HepG2 (cell line): ENCODE results near the gene PDGFRA. TPM values are rescaled to one million over a fixed set of nuclear protein-coding genes. Genes with fewer than 3 reads are reported as not detected.

Experiments
- ERF ChIP-seq: IDR thresholded peaks from 2 replicates; pipeline ENCODE4 v1.6.1; 2018; ENCODE audit warnings: missing biosample characterization, missing genetic modification reagents
- GTF3A ChIP-seq: sonication (generic); formaldehyde crosslinking; conservative IDR thresholded peaks from 2 replicates; pipeline ENCODE4 v1.4.0; 2020; ENCODE audit warnings: mild to moderate bottlenecking, missing genetic modification reagents
- IKZF1 ChIP-seq: fragments of 450-650 bp; IDR thresholded peaks from 2 replicates; pipeline ENCODE4 v1.7.1; 2016
- JUN ChIP-seq: sonication (generic); formaldehyde crosslinking; IDR thresholded peaks from 2 replicates; pipeline ENCODE4 v1.4.0; 2020; ENCODE audit warnings: mild to moderate bottlenecking, missing genetic modification reagents
- ZFX ChIP-seq: sonication (generic); formaldehyde crosslinking; IDR thresholded peaks from 2 replicates; pipeline ENCODE4 v1.4.0; 2020; ENCODE audit warnings: mild to moderate bottlenecking, low read depth, missing genetic modification reagents, moderate library complexity
- ZMYM3 ChIP-seq: sonication (generic); formaldehyde crosslinking; IDR thresholded peaks from 2 replicates; pipeline ENCODE4 v1.5.1; 2020; ENCODE audit warnings: mild to moderate bottlenecking, missing genetic modification reagents
- ZNF44 ChIP-seq: sonication (generic); formaldehyde crosslinking; IDR thresholded peaks from 2 replicates; pipeline ENCODE4 v1.5.1; 2020; ENCODE audit warnings: mild to moderate bottlenecking, missing genetic modification reagents
- polyA plus RNA-seq, 8 experiments: library from polyadenylated mRNA; depleted of rRNA in 3 of 8; stranded (reverse) in 7 of 8; unstranded in 1 of 8; fragments of >200 nt; fragmentation: Illumina TruSeq in 4 of 8; extraction: Trizol in 4 of 8; gene quantifications; 2 replicates each; pipeline versions ENCODE4 v1.2.1 to v1.2.3, GENCODE V29; 2011 to 2016; ENCODE audit warnings: low read depth in 4 of 8, missing spikeins in 1 of 8, mixed read lengths in 1 of 8; ENCODE audit not compliant: insufficient read depth in 1 of 8
- total RNA-seq, 5 experiments: library from RNA; depleted of rRNA; stranded (reverse); fragments of >200 nt; fragmentation: Illumina TruSeq; extraction: Trizol; gene quantifications; 2 replicates each; pipeline ENCODE4 v1.2.3, GENCODE V29; 2016; ENCODE audit warnings: low read depth in 1 of 5
- TF ChIP-seq, protein P1 (sequence below): sonication (generic); formaldehyde crosslinking; IDR thresholded peaks from 2 replicates; pipeline ENCODE4 v1.5.0; 2020; ENCODE audit warnings: mild to moderate bottlenecking, missing genetic modification reagents
- TF ChIP-seq, protein P2 (sequence below): sonication (generic); formaldehyde crosslinking; IDR thresholded peaks from 2 replicates; pipeline ENCODE4 v1.5.1; 2020; ENCODE audit warnings: missing genetic modification reagents, mild to moderate bottlenecking, borderline replicate concordance
- TF ChIP-seq, protein P3 (sequence below): sonication (generic); formaldehyde crosslinking; conservative IDR thresholded peaks from 2 replicates; pipeline ENCODE4 v1.8.0; 2022; ENCODE audit warnings: missing genetic modification reagents
- TF ChIP-seq, protein P4 (sequence below): sonication (generic); formaldehyde crosslinking; IDR thresholded peaks from 2 replicates; pipeline ENCODE4 v1.5.0; 2020; ENCODE audit warnings: mild to moderate bottlenecking, missing genetic modification reagents

PDGFRA gene
- total and polyA plus RNA-seq, 2 of the 13 experiments (the other 11 are each of a cell fraction or from before 2014, with no cell fraction given), result 0.04 TPM; not detected in 1

DNA sequence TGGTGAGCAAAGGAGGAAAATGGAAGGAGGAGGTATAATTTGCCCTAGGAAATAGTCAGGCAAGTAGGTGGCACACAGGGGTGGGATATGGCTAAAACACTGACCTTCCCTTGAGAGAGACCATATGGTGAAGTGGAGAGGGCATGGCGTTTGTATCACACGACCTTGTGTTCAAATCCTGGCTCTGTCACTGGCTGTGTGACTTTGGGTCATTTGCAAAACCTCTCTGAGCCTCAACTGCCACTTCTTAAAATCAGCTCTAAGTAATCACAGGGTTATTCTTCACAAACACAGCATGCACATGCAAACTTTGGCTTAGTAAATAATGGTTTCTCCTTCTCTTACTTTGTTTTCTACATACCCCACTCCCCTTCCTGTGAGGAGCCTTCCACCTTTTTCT, 8.7 kb downstream of the PDGFRA start (continued):
- no peak for TF ChIP-seq JUN
- TF ChIP-seq IKZF1, result no peak
- no peak for TF ChIP-seq ZFX (CRISPR knock-in tag)
- no peak for TF ChIP-seq ZMYM3 (CRISPR knock-in tag)
- TF ChIP-seq, protein P1, sequence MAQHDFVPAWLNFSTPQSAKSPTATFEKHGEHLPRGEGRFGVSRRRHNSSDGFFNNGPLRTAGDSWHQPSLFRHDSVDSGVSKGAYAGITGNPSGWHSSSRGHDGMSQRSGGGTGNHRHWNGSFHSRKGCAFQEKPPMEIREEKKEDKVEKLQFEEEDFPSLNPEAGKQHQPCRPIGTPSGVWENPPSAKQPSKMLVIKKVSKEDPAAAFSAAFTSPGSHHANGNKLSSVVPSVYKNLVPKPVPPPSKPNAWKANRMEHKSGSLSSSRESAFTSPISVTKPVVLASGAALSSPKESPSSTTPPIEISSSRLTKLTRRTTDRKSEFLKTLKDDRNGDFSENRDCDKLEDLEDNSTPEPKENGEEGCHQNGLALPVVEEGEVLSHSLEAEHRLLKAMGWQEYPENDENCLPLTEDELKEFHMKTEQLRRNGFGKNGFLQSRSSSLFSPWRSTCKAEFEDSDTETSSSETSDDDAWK (CRISPR knock-in tag), result no peak
- TF ChIP-seq ZNF44 (CRISPR knock-in tag), result no peak
- TF ChIP-seq, protein P2, sequence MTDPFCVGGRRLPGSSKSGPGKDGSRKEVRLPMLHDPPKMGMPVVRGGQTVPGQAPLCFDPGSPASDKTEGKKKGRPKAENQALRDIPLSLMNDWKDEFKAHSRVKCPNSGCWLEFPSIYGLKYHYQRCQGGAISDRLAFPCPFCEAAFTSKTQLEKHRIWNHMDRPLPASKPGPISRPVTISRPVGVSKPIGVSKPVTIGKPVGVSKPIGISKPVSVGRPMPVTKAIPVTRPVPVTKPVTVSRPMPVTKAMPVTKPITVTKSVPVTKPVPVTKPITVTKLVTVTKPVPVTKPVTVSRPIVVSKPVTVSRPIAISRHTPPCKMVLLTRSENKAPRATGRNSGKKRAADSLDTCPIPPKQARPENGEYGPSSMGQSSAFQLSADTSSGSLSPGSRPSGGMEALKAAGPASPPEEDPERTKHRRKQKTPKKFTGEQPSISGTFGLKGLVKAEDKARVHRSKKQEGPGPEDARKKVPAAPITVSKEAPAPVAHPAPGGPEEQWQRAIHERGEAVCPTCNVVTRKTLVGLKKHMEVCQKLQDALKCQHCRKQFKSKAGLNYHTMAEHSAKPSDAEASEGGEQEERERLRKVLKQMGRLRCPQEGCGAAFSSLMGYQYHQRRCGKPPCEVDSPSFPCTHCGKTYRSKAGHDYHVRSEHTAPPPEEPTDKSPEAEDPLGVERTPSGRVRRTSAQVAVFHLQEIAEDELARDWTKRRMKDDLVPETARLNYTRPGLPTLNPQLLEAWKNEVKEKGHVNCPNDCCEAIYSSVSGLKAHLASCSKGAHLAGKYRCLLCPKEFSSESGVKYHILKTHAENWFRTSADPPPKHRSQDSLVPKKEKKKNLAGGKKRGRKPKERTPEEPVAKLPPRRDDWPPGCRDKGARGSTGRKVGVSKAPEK (CRISPR knock-in tag), result no peak
- TF ChIP-seq, protein P3, sequence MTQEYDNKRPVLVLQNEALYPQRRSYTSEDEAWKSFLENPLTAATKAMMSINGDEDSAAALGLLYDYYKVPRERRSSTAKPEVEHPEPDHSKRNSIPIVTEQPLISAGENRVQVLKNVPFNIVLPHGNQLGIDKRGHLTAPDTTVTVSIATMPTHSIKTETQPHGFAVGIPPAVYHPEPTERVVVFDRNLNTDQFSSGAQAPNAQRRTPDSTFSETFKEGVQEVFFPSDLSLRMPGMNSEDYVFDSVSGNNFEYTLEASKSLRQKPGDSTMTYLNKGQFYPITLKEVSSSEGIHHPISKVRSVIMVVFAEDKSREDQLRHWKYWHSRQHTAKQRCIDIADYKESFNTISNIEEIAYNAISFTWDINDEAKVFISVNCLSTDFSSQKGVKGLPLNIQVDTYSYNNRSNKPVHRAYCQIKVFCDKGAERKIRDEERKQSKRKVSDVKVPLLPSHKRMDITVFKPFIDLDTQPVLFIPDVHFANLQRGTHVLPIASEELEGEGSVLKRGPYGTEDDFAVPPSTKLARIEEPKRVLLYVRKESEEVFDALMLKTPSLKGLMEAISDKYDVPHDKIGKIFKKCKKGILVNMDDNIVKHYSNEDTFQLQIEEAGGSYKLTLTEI (CRISPR knock-in tag), result no peak
- TF ChIP-seq ERF, result no peak
- TF ChIP-seq GTF3A, result no peak
- TF ChIP-seq, protein P4, sequence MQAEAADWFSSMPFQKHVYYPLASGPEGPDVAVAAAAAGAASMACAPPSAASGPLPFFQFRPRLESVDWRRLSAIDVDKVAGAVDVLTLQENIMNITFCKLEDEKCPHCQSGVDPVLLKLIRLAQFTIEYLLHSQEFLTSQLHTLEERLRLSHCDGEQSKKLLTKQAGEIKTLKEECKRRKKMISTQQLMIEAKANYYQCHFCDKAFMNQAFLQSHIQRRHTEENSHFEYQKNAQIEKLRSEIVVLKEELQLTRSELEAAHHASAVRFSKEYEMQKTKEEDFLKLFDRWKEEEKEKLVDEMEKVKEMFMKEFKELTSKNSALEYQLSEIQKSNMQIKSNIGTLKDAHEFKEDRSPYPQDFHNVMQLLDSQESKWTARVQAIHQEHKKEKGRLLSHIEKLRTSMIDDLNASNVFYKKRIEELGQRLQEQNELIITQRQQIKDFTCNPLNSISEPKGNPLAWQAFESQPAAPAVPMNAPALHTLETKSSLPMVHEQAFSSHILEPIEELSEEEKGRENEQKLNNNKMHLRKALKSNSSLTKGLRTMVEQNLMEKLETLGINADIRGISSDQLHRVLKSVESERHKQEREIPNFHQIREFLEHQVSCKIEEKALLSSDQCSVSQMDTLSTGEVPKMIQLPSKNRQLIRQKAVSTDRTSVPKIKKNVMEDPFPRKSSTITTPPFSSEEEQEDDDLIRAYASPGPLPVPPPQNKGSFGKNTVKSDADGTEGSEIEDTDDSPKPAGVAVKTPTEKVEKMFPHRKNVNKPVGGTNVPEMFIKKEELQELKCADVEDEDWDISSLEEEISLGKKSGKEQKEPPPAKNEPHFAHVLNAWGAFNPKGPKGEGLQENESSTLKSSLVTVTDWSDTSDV (CRISPR knock-in tag), result no peak
